ENCODE results near the gene BRD4. TPM values are rescaled to one million over a fixed set of nuclear protein-coding genes. Genes with fewer than 3 reads are reported as not detected.

The BRD4 gene
- total RNA-seq, 1 experiment from 2014 or later = 144 TPM

DNA sequence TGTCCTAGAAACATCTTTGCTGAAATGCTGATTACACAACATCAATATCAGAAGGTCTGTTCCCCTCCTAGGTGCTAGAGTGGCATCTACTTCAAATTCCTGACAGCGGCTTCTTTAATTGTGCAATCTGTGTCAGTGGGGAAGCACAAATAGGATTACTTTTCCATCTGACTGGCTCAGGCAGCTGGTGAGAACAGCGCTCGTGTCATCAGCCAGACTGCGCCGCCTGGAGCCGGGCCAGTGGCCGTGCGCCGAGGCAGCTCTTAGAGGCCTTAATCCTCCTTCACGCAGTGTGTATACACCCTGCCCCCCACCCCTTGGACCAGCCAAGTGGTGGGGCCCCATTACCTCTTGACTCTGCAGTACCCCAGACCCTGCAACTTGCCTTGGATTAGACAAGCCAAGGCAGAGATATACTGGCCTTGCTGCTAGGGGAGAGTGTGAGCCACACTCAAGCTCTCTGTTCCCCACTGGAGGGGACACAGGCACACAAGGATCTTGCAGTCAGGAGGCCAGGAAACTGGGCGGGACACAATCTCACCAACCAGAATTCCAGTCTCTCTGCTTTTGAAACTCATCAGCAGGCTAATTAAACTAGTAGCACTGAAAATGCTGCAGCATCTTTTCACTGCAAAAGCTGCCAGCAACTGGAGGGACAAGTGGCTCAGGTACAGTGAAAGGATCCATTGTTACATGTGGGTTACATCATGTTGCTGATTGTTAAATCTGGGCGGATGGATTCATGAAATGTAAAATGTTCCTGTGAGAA, 51.2 kb downstream of the BRD4 start:
- H2BK12ac ChIP-seq (ENCODE audit: insufficient read length, low read depth, low read length) = no peak overlapping the region
- no CpG with 5 or more reads among the region's 12 CpGs for WGBS (ENCODE audit: extremely low coverage, insufficient read length, low lambda C conversion rate)
- no peak overlapping the region for H3K27ac ChIP-seq (ENCODE audit: insufficient read length, low read depth, low read length)
- no peaks in the 10 kb centered on the region for H3K27me3 Mint-ChIP-seq (ENCODE audit: low read depth)
- no peak overlapping the region for H2AK5ac ChIP-seq (ENCODE audit: insufficient read length, low read length)
- no peak for DNase-seq
- no peak overlapping the region for H2BK5ac ChIP-seq (ENCODE audit: insufficient read length, low read length)
- no peak overlapping the region for H2AFZ ChIP-seq (ENCODE audit: low read length)
- H3K79me1 ChIP-seq (ENCODE audit: insufficient read depth, low read depth, low read length, poor library complexity, severe bottlenecking) = peaks cover 21% of the 10 kb centered on the region
- no peak overlapping the region for H4K8ac ChIP-seq (replicated peaks; ENCODE audit: insufficient read length, low read depth, low read length)
- H3K9me3 Mint-ChIP-seq = no peaks in the 10 kb centered on the region
- H3K9me3 ChIP-seq (ENCODE audit: control insufficient read depth, low read depth, low read length) = no peaks in the 10 kb centered on the region
- H3K23me2 ChIP-seq (ENCODE audit: insufficient read length, low read depth, low read length, poor library complexity, severe bottlenecking) = no peaks in the 10 kb centered on the region
- H3K18ac ChIP-seq (ENCODE audit: insufficient read length, low read depth, low read length) = no peak overlapping the region
- H2BK120ac ChIP-seq (ENCODE audit: low read depth, low read length, poor library complexity, severe bottlenecking) = no peak overlapping the region
- H3K4me1 Mint-ChIP-seq = peaks cover 70 to 75% of the 10 kb centered on the region in 2 experiments
- H3K56ac ChIP-seq (ENCODE audit: insufficient read length, low read depth, low read length) = no peak overlapping the region
- no peak overlapping the region for H3K4ac ChIP-seq (ENCODE audit: low read depth, low read length)
- peak overlapping the region; percentile 74 to 92 (median 90); a peak in 6 of 7 replicates for H3K27ac Mint-ChIP-seq
- no peak overlapping the region for H2BK15ac ChIP-seq (ENCODE audit: low read depth, low read length)
- no peak overlapping the region for H3T11ph ChIP-seq (ENCODE audit: low read length)
- no peaks in the 10 kb centered on the region for H3K36me3 Mint-ChIP-seq (ENCODE audit: insufficient read depth in 1 of 3, low read depth in 3 of 3)
- H3K9ac ChIP-seq (ENCODE audit: extremely low read depth, insufficient read length, low read length) = no peak overlapping the region
- H3K4me2 ChIP-seq (ENCODE audit: insufficient read depth, insufficient read length, low read length) = no peak overlapping the region
- no peaks in the 10 kb centered on the region for H4K20me1 ChIP-seq (ENCODE audit: control insufficient read depth, insufficient read depth, insufficient read length)
- H3K4me3 Mint-ChIP-seq = no peak overlapping the region
- H2BK20ac ChIP-seq (ENCODE audit: low read depth, low read length, poor library complexity, severe bottlenecking) = no peak overlapping the region
- no peak for TF ChIP-seq CTCF (conservative IDR thresholded peaks at IDR 0.05)
- no peak overlapping the region for H4K5ac ChIP-seq (ENCODE audit: insufficient read length, low read depth, low read length)
- no peaks in the 10 kb centered on the region for H3K27me3 ChIP-seq (ENCODE audit: insufficient read depth, low read length)
- peaks cover 84% of the 10 kb centered on the region for H3K79me2 ChIP-seq (ENCODE audit: insufficient read depth, low read length)
- H3K14ac ChIP-seq (ENCODE audit: insufficient read depth, low read length) = no peak overlapping the region
- peaks cover 7% of the 10 kb centered on the region; the same call in 1 of the 2 replicates for H3K4me1 ChIP-seq (ENCODE audit: insufficient read depth, low read length)
- no peak overlapping the region for H4K91ac ChIP-seq (ENCODE audit: insufficient read length, low read depth, low read length)
- H3K23ac ChIP-seq (ENCODE audit: insufficient read length, low read depth, low read length) = no peak overlapping the region
